OCI-LY1 (cell line): Measurements from ENCODE around the gene TTN.

Source experiments
- H2AFZ ChIP-seq: fragments of 200-600 bp; sonication (generic), shearing (Covaris generic); 2 replicates; pipeline ENCODE4 v1.6.0; 2014; ENCODE audit warnings: antibody characterized with exemption, mild to moderate bottlenecking, low read length
- H3F3A ChIP-seq: fragments of 200-600 bp; sonication (generic), shearing (Covaris generic); 2 replicates; pipeline ENCODE4 v1.6.0; 2014; ENCODE audit warnings: mild to moderate bottlenecking, antibody characterized with exemption, low read length, moderate library complexity; ENCODE audit not compliant: insufficient read depth
- H3K27ac ChIP-seq: fragments of 200-600 bp; sonication (generic); 2 replicates; pipeline ENCODE4 v1.5.1; 2014; ENCODE audit warnings: low read length, mixed run types, mild to moderate bottlenecking, low read depth; ENCODE audit not compliant: poor library complexity, severe bottlenecking
- H3K27me3 ChIP-seq: fragments of 200-600 bp; sonication (generic); 2 replicates; pipeline ENCODE4 v1.6.0; 2014; ENCODE audit warnings: antibody characterized with exemption, mild to moderate bottlenecking, low read length, moderate library complexity; ENCODE audit not compliant: insufficient read depth
- H3K36me3 ChIP-seq: fragments of 200-600 bp; sonication (generic); 2 replicates; pipeline ENCODE4 v1.6.1; 2014; ENCODE audit warnings: mild to moderate bottlenecking, antibody characterized with exemption, low read length, moderate library complexity, mixed read lengths; ENCODE audit not compliant: insufficient read depth
- H3K4me1 ChIP-seq: fragments of 200-600 bp; sonication (generic); 2 replicates; pipeline ENCODE4 v1.5.1; 2014; ENCODE audit warnings: mild to moderate bottlenecking, low read length, moderate library complexity; ENCODE audit not compliant: insufficient read depth, severe bottlenecking
- H3K4me2 ChIP-seq: fragments of 200-600 bp; sonication (generic), shearing (Covaris generic); 2 replicates; pipeline ENCODE4 v1.6.1; 2014; ENCODE audit warnings: low read length
- H3K4me3 ChIP-seq: fragments of 200-600 bp; sonication (generic); 2 replicates; pipeline ENCODE4 v1.5.1; 2014; ENCODE audit warnings: low read length, low read depth, mild to moderate bottlenecking, mixed read lengths; ENCODE audit not compliant: poor library complexity, severe bottlenecking
- H3K79me2 ChIP-seq: fragments of 200-600 bp; shearing (Covaris generic); 2 replicates; pipeline ENCODE4 v1.6.1; 2016; ENCODE audit warnings: mixed run types, low read length, mixed read lengths; ENCODE audit not compliant: insufficient read depth
- H3K9ac ChIP-seq: fragments of 200-600 bp; sonication (generic), shearing (Covaris generic); 2 replicates; pipeline ENCODE4 v1.6.1; 2014; ENCODE audit warnings: mild to moderate bottlenecking, low read length, mixed read lengths
- H3K9me2 ChIP-seq: fragments of 200-600 bp; sonication (generic), shearing (Covaris generic); 2 replicates; pipeline ENCODE4 v1.6.1; 2014; ENCODE audit warnings: low read depth, mild to moderate bottlenecking, low read length, mixed read lengths
- H3K9me3 ChIP-seq: fragments of 200-600 bp; shearing (Covaris generic); 2 replicates; pipeline ENCODE4 v1.6.1; 2014; ENCODE audit warnings: low read length, mixed read lengths
- H4K20me1 ChIP-seq: fragments of 200-600 bp; sonication (generic), shearing (Covaris generic); 2 replicates; pipeline ENCODE4 v1.6.0; 2016; ENCODE audit warnings: mild to moderate bottlenecking, low read length; ENCODE audit not compliant: insufficient read depth
- EZH2 ChIP-seq: fragments of 200-600 bp; sonication (generic), shearing (Covaris generic); IDR thresholded peaks from 2 replicates; pipeline ENCODE4 v1.8.0; 2017; ENCODE audit warnings: borderline replicate concordance, mixed run types, mild to moderate bottlenecking, antibody characterized with exemption, low read length, moderate library complexity, mixed read lengths
- TF ChIP-seq, protein P1 (sequence below): fragments of 200-600 bp; sonication (generic), shearing (Covaris generic); IDR thresholded peaks from 2 replicates; pipeline ENCODE4 v1.5.1; 2017; ENCODE audit warnings: mild to moderate bottlenecking, antibody characterized with exemption, low read length, moderate library complexity, mixed read lengths

The TTN gene

DNA sequence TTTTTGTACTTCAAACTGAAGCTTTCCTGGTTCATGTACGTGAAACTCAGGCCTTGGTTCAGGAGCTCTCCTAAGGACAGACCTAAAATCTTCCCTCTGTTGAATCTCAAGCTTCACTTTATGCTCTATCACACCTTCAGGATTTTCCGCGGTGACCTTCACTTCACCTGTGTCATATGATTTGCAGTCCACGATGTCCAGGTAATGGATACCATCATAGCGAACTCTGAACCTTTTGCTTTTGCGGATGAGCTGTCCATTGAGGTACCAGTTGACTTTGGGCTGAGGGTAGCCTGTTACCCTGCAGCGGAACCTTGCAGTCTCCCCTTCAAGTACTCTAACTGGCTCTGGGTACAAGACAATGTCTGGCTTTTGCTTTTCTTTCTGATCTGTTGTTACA lies 31.2 kb downstream of the TTN start:
- no peaks in the 10 kb centered on the region for H3K9me2 ChIP-seq
- no peaks in the 10 kb centered on the region for H3K79me2 ChIP-seq
- TF ChIP-seq, protein P1, sequence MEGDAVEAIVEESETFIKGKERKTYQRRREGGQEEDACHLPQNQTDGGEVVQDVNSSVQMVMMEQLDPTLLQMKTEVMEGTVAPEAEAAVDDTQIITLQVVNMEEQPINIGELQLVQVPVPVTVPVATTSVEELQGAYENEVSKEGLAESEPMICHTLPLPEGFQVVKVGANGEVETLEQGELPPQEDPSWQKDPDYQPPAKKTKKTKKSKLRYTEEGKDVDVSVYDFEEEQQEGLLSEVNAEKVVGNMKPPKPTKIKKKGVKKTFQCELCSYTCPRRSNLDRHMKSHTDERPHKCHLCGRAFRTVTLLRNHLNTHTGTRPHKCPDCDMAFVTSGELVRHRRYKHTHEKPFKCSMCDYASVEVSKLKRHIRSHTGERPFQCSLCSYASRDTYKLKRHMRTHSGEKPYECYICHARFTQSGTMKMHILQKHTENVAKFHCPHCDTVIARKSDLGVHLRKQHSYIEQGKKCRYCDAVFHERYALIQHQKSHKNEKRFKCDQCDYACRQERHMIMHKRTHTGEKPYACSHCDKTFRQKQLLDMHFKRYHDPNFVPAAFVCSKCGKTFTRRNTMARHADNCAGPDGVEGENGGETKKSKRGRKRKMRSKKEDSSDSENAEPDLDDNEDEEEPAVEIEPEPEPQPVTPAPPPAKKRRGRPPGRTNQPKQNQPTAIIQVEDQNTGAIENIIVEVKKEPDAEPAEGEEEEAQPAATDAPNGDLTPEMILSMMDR: no peak
- TF ChIP-seq EZH2: no peak
- H4K20me1 ChIP-seq: no peaks in the 10 kb centered on the region
- no peak overlapping the region for H2AFZ ChIP-seq
- no peak overlapping the region for H3K9ac ChIP-seq
- no peaks in the 10 kb centered on the region for H3K4me1 ChIP-seq
- H3K4me3 ChIP-seq: no peak overlapping the region
- no peak overlapping the region for H3K4me2 ChIP-seq
- peaks cover 99% of the 10 kb centered on the region for H3K36me3 ChIP-seq
- H3F3A ChIP-seq: no peaks in the 10 kb centered on the region
- no peaks in the 10 kb centered on the region for H3K9me3 ChIP-seq
- H3K27me3 ChIP-seq: no peaks in the 10 kb centered on the region
- no peak overlapping the region for H3K27ac ChIP-seq

DNA sequence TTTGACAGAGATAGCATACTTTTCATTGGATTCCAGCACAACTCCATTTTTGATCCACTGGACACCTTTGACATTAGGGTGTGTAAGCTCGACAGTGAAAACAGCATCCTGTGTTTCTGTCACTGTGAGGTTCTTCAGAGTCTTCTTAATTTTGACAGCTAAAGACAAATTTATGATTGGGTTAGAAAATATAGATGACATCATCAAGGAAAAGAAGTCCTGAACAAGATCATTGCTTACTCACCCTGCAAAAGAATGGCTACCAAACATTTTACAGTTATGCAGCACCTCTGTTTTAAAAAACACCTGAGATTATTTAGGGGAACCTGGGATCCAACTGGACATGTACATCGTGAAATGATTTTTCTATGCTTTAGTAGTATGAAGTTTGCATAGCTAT lies 36.7 kb downstream of the TTN start:
- Histone ChIP-seq H3K9ac (no peak overlapping the region), H3K4me2 (no peak overlapping the region), H3K79me2 (no peaks in the 10 kb centered on the region), H3K27ac (no peak overlapping the region), H3K9me3 (no peaks in the 10 kb centered on the region), H3K4me3 (no peak overlapping the region), H3K4me1 (no peaks in the 10 kb centered on the region), H3K36me3 (peaks cover 99% of the 10 kb centered on the region), H3F3A (no peaks in the 10 kb centered on the region), H3K9me2 (no peaks in the 10 kb centered on the region), H2AFZ (no peak overlapping the region), H3K27me3 (no peaks in the 10 kb centered on the region), H4K20me1 (no peaks in the 10 kb centered on the region)
- no peak for TF ChIP-seq EZH2
- TF ChIP-seq, protein P1: no peak

DNA sequence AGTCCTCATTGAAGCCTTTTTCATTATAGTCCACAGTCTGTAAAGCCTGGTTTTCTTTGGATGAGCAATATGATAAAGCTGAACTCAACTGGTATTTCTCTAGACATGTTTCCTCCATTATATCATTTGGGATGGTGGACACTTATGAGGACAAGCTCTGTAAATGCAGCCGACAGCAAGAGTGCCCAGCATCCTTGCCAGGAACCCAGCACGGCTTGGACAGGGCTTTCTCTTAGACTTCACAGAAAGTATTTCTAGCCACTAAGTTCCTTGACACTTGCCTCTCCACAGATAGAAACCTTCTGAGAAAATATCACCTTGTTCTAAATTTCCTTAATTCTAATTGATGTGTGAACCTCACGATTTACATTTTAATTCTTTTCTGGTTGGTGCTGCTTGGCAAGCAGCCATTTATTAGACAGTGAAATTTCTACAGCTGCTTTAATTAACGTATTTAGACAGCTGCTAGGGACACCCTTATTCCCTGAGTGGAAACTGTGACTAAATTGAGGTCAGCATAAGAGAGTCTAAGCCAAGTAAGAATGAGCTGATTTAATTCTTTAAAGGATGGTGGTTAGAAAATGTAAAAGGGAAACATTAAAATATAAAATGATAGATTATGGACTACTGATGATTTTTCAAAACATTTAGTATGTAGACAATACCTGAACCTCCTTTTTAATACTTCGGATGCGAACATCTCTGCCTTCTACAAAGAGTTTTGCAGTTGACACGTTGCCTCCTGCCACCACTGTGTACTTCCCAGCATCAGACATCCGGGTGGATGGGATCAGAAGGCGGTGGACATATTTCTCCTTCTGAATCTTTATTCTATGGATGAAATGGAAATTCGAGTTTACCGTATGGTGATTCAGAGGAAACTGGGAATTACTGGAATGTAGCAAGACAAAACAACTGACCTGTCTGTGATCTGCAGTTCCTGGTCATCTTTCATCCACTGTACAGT lies 39.8 kb downstream of the TTN start:
- no peaks in the 10 kb centered on the region for H3K9me3 ChIP-seq

More for the DNA sequence above, 39.8 kb downstream of the TTN start:
- Histone ChIP-seq H2AFZ (no peak overlapping the region), H4K20me1 (no peaks in the 10 kb centered on the region), H3K9ac (no peak overlapping the region), H3K36me3 (peaks cover 95% of the 10 kb centered on the region), H3K9me2 (no peaks in the 10 kb centered on the region), H3F3A (no peaks in the 10 kb centered on the region), H3K4me3 (no peak overlapping the region), H3K4me2 (no peak overlapping the region), H3K79me2 (no peaks in the 10 kb centered on the region), H3K27me3 (no peaks in the 10 kb centered on the region), H3K27ac (no peak overlapping the region), H3K4me1 (no peaks in the 10 kb centered on the region)
- TF ChIP-seq, protein P1: no peak
- no peak for TF ChIP-seq EZH2
